Measurements from ENCODE around the gene NBPF14.
"Not testable (repeated sequence)": the region's sequence is repeated elsewhere in the genome, so short reads cannot be mapped to it uniquely, and the experiment has no call there.

- not testable (repeated sequence) for TF ChIP-seq CTCF, POLR2AphosphoS5 (IDR thresholded peaks at IDR 0.05)
Observed at GRCh38 chr1:148625451-148625850, 29.6 kb upstream of the NBPF14 start.
